Small intestine (tissue), 7 donors: ENCODE data around the gene RNF182. TPM values are rescaled to one million over a fixed set of nuclear protein-coding genes. Genes with fewer than 3 reads are reported as not detected.
A peak's percentile ranks its signal among the peaks of the same experiment; 100 is the strongest.
"Not testable (repeated sequence)": the region's sequence is repeated elsewhere in the genome, so short reads cannot be mapped to it uniquely, and the experiment has no call there.

Source experiments
- DNase-seq, 2 donors: peaks; one replicate each; pipeline versions ENCODE4 v3.0.0 to v3.0.0-alpha.2; 2013
- FAIRE-seq: peaks from 2 replicates; lab custom pipeline; 2012; peaks lifted over from hg19 to GRCh38; lab: Jason Lieb, UNC
- H3K27ac ChIP-seq, 3 donors: one replicate each; pipeline ENCODE4 v1.5.1; 2013; ENCODE audit warnings: low read length in 2 of 3, mild to moderate bottlenecking in 2 of 3, control low read depth in 1 of 3, inconsistent platforms in 1 of 3, low read depth in 1 of 3, moderate library complexity in 1 of 3
- H3K27me3 ChIP-seq, 3 donors: one replicate each; pipeline ENCODE4 v1.6.1; 2013; ENCODE audit warnings: low read length in 3 of 3, inconsistent platforms in 1 of 3; ENCODE audit not compliant: control insufficient read depth in 3 of 3, insufficient read depth in 3 of 3
- H3K36me3 ChIP-seq, 3 donors: one replicate each; pipeline ENCODE4 v1.6.1; 2013; ENCODE audit warnings: low read length in 3 of 3, inconsistent platforms in 1 of 3, low read depth in 1 of 3, mild to moderate bottlenecking in 1 of 3, moderate library complexity in 1 of 3; ENCODE audit not compliant: control insufficient read depth in 3 of 3, insufficient read depth in 2 of 3
- H3K4me1 ChIP-seq, 3 donors: one replicate each; pipeline ENCODE4 v1.6.1; 2013; ENCODE audit warnings: low read length in 2 of 3, inconsistent platforms in 1 of 3, low read depth in 1 of 3, mild to moderate bottlenecking in 1 of 3, moderate library complexity in 1 of 3; ENCODE audit not compliant: control insufficient read depth in 3 of 3, insufficient read depth in 2 of 3
- H3K4me3 ChIP-seq, 3 donors: one replicate each; pipeline ENCODE4 v1.5.1; 2013; ENCODE audit warnings: low read length in 3 of 3, control low read depth in 1 of 3, inconsistent platforms in 1 of 3, low read depth in 1 of 3, mild to moderate bottlenecking in 1 of 3, moderate library complexity in 1 of 3
- H3K9me3 ChIP-seq, 2 donors: one replicate each; pipeline ENCODE4 v1.6.1; 2013; ENCODE audit warnings: low read depth in 1 of 2, low read length in 1 of 2; ENCODE audit not compliant: control insufficient read depth in 2 of 2, insufficient read depth in 1 of 2
- WGBS, 3 donors: extraction: QIAGEN DNeasy Blood & Tissue Kit; methylation state at CpG; one replicate each; pipeline ENCODE4 v1.1.7; 2013; 5-methylcytosine and 5-hydroxymethylcytosine counted together
- polyA plus RNA-seq, 4 donors: library from polyadenylated mRNA; stranded (reverse) in 3 of 4; unstranded in 1 of 4; fragments of 200-250 nt in 3 of 4; fragments of 120-200 nt in 1 of 4; gene quantifications; one replicate each; pipeline versions ENCODE4 v1.2.1 to v1.2.3, GENCODE V29; 2013
- donor health status: healthy with polysubstance abuse.
- donor health status: control.
- donor health status: control.
- donor health status: Bipolar disorder and iron deficiency.
- donor health status: healthy.

The RNF182 gene
- polyA plus RNA-seq, 4 donors, result 0.86 to 1.1 TPM; not detected in 2

DNA sequence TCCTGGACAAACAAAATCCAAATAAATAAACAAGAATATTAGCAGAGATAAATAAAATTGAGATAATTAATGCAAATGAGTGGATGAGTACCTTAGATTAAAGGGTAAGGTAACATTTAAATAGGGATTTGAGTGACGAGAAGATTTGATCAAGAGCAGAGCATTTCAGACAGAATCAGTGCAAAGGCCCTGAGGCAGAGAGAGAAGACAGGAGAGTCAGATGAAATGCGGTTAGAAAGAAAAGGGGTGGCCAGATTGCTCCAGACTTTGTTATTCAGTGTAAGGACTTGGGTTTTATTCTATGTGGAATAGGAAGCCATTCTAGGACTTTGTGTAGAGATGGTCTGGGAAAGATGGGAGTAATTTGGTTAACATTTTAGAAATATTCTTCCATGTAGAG is 10.0 kb downstream of the RNF182 start:
- Histone ChIP-seq H3K36me3 (no peaks in the 10 kb centered on the region), H3K27ac (no peak overlapping the region), H3K9me3 (peaks cover 0 to 4% of the 10 kb centered on the region in 2 donors), H3K4me1 (no peaks in the 10 kb centered on the region), H3K27me3 (peaks cover 0 to 6% (median 6%) of the 10 kb centered on the region in 3 donors), H3K4me3 (no peak overlapping the region)
- WGBS, 3 donors, result 90 to 98% (median 94%) methylated on average over 2 of the region's 2 CpGs
- FAIRE-seq (no peak), DNase-seq (no peak)

DNA sequence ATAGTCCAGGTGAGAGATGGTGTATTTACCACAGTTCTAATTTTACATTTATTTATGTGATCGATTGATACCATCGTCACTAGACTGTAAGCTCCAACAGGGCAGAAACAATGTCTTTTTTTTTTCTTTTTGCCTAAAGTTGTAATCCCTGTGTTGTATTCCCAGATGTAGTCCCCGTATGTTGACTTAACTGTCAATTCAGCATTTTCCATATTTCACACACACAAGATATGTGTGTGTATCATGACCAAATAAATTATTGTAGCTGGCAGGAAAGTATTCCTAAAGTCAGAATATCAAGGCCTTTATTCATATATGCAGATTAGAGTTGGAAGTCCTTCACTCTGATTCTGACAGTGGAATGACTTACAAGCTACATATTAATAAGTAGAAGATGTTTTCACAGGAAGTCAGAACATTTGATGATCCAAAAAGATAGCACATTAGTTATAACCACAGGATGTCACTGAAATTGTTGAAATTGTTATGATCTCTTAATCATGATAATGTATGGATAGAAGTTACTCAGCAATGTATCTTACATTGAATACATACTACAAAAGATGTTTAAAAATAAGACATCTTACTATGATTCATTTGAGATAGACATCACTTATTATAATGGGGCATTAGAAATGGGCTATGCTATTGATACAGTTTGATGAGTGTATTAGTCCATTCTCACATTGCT is 10.6 kb downstream of the RNF182 start:
- Histone ChIP-seq H3K27ac (no peak overlapping the region), H3K4me1 (no peaks in the 10 kb centered on the region), H3K36me3 (no peaks in the 10 kb centered on the region), H3K27me3 (peaks cover 0 to 5% (median 4%) of the 10 kb centered on the region in 3 donors), H3K9me3 (peaks cover 0 to 4% of the 10 kb centered on the region in 2 donors), H3K4me3 (no peak overlapping the region)
- DNase-seq (no peak), FAIRE-seq (no peak)
- 95 to 96% (median 96%) methylated on average over 3 of the region's 3 CpGs for WGBS, 3 donors

DNA sequence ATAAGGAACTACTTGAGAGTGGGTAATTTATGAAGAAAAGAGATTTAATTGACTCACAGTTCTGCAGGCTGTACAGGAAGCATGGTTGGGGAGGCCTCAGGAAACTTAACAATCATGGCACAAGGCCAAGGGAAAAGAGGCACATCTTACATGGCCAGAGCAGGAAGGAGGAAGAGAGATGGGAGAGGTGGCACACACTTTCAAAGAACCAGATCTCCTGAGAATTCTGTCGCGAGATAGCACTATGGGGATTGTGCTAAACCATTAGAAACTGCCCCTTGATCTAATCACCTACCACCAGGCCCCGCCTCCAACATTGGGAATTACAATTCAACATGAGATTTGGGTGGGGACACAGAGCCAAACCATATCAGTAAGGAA is 11.1 kb downstream of the RNF182 start:
- H3K4me3 ChIP-seq, H3K36me3 ChIP-seq, H3K27ac ChIP-seq, H3K27me3 ChIP-seq, H3K9me3 ChIP-seq, FAIRE-seq, H3K4me1 ChIP-seq, DNase-seq: not testable (repeated sequence)
- WGBS, 3 donors, result 86 to 91% (median 91%) methylated on average over 3 of the region's 3 CpGs

DNA sequence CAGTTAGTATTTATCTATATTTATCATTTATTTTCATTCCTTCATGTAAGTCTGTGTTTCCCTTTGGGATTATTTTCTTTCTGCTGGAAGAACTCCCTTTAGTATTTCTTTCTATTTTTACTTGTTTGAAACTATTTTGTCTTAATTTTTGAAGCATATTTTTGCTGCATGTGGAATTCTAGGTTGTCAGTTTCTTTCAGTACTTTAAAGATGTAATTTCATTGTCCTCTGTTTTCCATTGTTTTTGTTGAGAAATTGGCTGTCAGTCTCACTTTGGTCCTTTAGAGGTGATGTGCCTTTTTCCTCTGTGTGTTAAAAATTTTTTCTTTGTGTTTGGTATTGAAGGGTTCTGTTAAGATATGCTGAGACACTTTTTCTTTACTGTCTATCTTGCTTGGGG is 17.1 kb downstream of the RNF182 start:
- no peak overlapping the region for H3K27ac ChIP-seq
- no peak for DNase-seq
- FAIRE-seq, result no peak
- H3K4me3 ChIP-seq, result no peak overlapping the region
- H3K27me3 ChIP-seq, result peaks cover 0 to 2% (median 0%) of the 10 kb centered on the region in 3 donors
- no peaks in the 10 kb centered on the region for H3K36me3 ChIP-seq
- no peaks in the 10 kb centered on the region for H3K9me3 ChIP-seq
- H3K4me1 ChIP-seq, result no peaks in the 10 kb centered on the region

DNA sequence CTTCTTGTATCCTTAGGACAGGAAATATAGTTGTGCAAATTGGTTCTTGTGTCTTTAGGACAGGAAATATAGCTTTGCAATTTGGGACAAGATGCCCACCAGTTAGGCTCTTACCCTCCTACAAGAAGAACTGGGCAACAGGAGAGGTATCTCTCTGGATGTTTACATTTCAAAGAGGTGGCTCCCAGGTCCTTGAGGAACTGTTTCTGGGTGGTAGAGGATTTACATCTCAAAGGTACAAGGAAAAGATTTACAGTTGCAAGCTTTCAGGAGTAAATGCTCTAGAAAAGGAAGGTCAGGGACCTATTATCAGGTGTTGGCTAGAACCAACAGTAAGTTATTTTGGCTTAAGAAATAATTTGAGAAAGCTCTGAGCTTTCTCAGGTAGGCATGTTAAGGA is 19.2 kb downstream of the RNF182 start:
- peaks cover 0 to 1% of the 10 kb centered on the region in 2 donors for H3K9me3 ChIP-seq
- H3K36me3 ChIP-seq, result no peaks in the 10 kb centered on the region
- H3K27ac ChIP-seq, result no peak overlapping the region
- no peak for DNase-seq
- H3K4me1 ChIP-seq, result no peaks in the 10 kb centered on the region
- no peak overlapping the region for H3K4me3 ChIP-seq
- peaks cover 0 to 2% (median 0%) of the 10 kb centered on the region in 3 donors for H3K27me3 ChIP-seq
- no peak for FAIRE-seq

DNA sequence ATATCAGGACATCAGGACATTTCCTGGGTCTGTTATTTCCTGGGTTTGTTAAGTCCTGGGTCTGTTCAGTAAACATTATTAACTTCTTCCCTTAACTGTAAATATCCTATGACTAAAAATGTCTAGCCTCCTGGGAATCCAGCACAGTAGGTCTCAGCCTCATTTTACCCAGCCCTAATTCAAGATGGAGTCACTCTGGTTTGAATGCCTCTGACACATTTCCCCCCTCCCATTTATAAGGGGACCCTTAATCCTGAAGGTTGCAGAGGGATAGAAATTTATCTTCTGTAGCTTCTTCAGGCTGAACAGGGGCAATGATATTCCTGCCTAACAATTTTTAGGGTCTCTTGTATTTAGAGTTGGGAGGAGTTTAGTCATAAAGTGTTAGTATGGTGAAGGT is 21.8 kb downstream of the RNF182 start:
- Histone ChIP-seq H3K36me3 (no peaks in the 10 kb centered on the region), H3K4me1 (no peaks in the 10 kb centered on the region), H3K9me3 (peaks cover 0 to 4% of the 10 kb centered on the region in 2 donors), H3K27ac (no peak overlapping the region), H3K4me3 (no peak overlapping the region), H3K27me3 (peaks cover 0 to 2% (median 0%) of the 10 kb centered on the region in 3 donors)
- DNase-seq (no peak), FAIRE-seq (no peak)

DNA sequence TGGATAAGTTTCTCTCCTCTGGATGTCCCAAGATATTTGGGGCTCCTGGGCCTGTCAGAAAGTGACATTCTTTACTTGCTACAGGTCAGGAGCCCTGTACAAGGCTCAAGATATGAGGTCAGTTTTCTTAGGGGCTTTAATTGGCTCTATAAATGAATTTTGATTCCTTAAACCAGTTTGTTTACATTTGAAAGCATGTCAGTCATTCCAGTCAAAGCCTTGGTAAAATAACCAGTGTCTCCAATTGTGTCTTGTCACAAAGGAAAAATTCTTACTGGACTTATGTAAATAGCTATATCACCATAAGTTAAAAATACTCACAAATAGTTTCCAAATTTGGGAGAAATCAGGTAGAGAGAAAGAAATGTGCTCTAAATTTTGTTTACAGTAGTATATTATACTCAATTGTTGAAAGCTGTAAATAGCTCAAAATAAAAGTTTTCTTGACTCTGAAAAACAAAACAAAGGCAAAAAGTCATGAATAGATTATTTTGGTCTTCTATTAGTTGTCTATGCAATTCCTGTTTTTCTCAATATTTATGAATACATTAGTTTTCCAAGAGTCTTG is 22.9 kb downstream of the RNF182 start:
- H3K4me3 ChIP-seq, result no peak overlapping the region
- peaks cover 0 to 4% of the 10 kb centered on the region in 2 donors for H3K9me3 ChIP-seq
- H3K27ac ChIP-seq, result no peak overlapping the region
- FAIRE-seq (peak; percentile 23), DNase-seq (no peak)
- no peaks in the 10 kb centered on the region for H3K27me3 ChIP-seq
- H3K36me3 ChIP-seq, result no peaks in the 10 kb centered on the region
- no peaks in the 10 kb centered on the region for H3K4me1 ChIP-seq

DNA sequence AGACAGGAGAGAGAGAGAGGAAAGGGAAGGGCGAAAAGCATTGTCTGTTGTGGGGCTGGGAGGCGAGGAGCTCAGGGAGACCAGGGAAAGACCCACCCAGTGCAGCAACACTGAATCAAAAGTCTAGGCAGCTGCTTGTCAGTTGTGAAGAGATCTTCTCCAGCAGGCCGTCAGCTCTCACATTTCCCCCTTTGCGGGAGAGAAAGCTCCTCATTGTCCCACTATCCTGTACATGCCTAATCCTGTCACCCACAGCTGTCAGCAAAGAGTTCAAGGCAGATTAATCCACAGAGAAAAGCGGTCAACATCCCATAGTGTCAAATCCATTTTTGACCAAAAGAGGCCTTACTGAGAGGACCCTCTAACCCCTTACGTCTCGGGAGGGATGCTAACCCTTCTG is 27.3 kb downstream of the RNF182 start:
- WGBS, 3 donors, result 84 to 91% (median 89%) methylated on average over 7 of the region's 7 CpGs
- Histone ChIP-seq H3K36me3 (no peaks in the 10 kb centered on the region), H3K4me3 (no peak overlapping the region), H3K27ac (no peak overlapping the region), H3K9me3 (peaks cover 0 to 4% of the 10 kb centered on the region in 2 donors), H3K4me1 (no peaks in the 10 kb centered on the region), H3K27me3 (no peaks in the 10 kb centered on the region)
- no peak for DNase-seq
- no peak for FAIRE-seq
